GM12878 (cell line): ENCODE measurements around the gene LCLAT1. TPM values are rescaled to one million over a fixed set of nuclear protein-coding genes. Genes with fewer than 3 reads are reported as not detected.

Experiments used
- CTCF ChIP-seq, 3 experiments: IDR thresholded peaks in 2 of 3; conservative IDR thresholded peaks in 1 of 3; 2 replicates each; pipeline ENCODE4 v1.5.1; 2011; ENCODE audit warnings: low read depth in 3 of 3, low read length in 3 of 3, mild to moderate bottlenecking in 3 of 3, control low read depth in 2 of 3, moderate library complexity in 2 of 3, inconsistent platforms in 1 of 3, mixed read lengths in 1 of 3; ENCODE audit not compliant: control insufficient read depth in 2 of 3, insufficient read depth in 1 of 3; ENCODE audit errors: extremely low read depth in 1 of 3
- FOXK2 ChIP-seq: fragments of 450-650 bp; IDR thresholded peaks from 2 replicates; pipeline ENCODE4 v1.6.1; 2017; ENCODE audit warnings: mild to moderate bottlenecking, moderate library complexity
- NR2C1 ChIP-seq: fragments of 450-650 bp; IDR thresholded peaks from 2 replicates; pipeline ENCODE4 v1.6.1; 2017; ENCODE audit warnings: antibody characterized with exemption, mild to moderate bottlenecking, moderate library complexity
- RAD51 ChIP-seq: fragments of 450-650 bp; IDR thresholded peaks from 2 replicates; pipeline ENCODE4 v1.6.1; 2016; ENCODE audit warnings: moderate library complexity, mild to moderate bottlenecking, inconsistent platforms
- RFX5 ChIP-seq: IDR thresholded peaks from 2 replicates; pipeline ENCODE4 v1.6.1; 2011; ENCODE audit warnings: low read depth, low read length, improper control_type of control experiment
- SREBF2 ChIP-seq: IDR thresholded peaks from 2 replicates; pipeline ENCODE4 v1.6.1; 2012; ENCODE audit warnings: mild to moderate bottlenecking, low read length
- ZNF217 ChIP-seq: fragments of 450-650 bp; IDR thresholded peaks from 2 replicates; pipeline ENCODE4 v1.6.1; 2017; ENCODE audit warnings: antibody characterized with exemption, mild to moderate bottlenecking
- ZNF622 ChIP-seq: fragments of 450-650 bp; IDR thresholded peaks from 2 replicates; pipeline ENCODE4 v1.6.1; 2017; ENCODE audit warnings: mild to moderate bottlenecking, inconsistent platforms
- polyA plus RNA-seq, 11 experiments: library from polyadenylated mRNA; depleted of rRNA in 4 of 11; unstranded in 6 of 11; stranded (reverse) in 5 of 11; fragments of >200 nt; fragmentation: Nextera tagmentation in 4 of 11; fragmentation: Illumina TruSeq in 1 of 11; extraction: Ambion mirVana in 4 of 11; extraction: Trizol in 1 of 11; gene quantifications; 1 replicate in 1 of 11; 2 replicates in 10 of 11; pipeline versions ENCODE4 v1.2.1 to v1.2.3, GENCODE V29; 2011 to 2016; ENCODE audit warnings: inconsistent platforms in 2 of 11, missing spikeins in 2 of 11, low read depth in 1 of 11
- total RNA-seq, 4 experiments: library from RNA; depleted of rRNA in 3 of 4; stranded (reverse); fragments of >200 nt in 3 of 4; fragmentation: Illumina TruSeq in 1 of 4; extraction: Trizol in 1 of 4; gene quantifications; 2 replicates each; pipeline versions ENCODE4 v1.2.1 to v1.2.3, GENCODE V29; 2013 to 2021
- TF ChIP-seq, protein P1 (sequence below): fragments of 450-650 bp; IDR thresholded peaks from 2 replicates; pipeline ENCODE4 v1.6.1; 2017; ENCODE audit warnings: low read depth, mild to moderate bottlenecking, moderate library complexity

The LCLAT1 gene
- total and polyA plus RNA-seq, 10 of the 15 experiments (the other 5 are each of a cell fraction or from before 2014, with no cell fraction given): 8.1 to 33.0 (median 15.9) TPM

DNA sequence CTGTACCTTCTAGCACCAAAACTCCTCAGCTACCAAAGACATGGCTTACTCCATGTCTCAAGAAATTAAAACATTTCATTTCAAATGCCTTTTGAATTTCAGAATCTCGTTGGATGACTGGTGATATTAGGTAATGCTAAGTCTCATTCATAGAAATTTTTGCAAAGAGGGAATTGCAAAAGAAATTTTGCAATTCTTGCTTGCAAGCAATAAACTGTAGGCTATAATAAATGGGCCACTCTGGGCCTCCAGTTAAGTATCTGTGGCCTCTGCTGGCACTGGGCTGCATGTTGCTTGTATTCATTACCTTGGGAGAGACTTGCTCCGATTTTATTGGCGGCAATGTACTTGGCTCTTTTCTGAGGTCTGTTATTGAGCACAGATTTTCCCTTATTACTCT is 2.8 kb upstream of the LCLAT1 start (continued):
- TF ChIP-seq, protein P1, sequence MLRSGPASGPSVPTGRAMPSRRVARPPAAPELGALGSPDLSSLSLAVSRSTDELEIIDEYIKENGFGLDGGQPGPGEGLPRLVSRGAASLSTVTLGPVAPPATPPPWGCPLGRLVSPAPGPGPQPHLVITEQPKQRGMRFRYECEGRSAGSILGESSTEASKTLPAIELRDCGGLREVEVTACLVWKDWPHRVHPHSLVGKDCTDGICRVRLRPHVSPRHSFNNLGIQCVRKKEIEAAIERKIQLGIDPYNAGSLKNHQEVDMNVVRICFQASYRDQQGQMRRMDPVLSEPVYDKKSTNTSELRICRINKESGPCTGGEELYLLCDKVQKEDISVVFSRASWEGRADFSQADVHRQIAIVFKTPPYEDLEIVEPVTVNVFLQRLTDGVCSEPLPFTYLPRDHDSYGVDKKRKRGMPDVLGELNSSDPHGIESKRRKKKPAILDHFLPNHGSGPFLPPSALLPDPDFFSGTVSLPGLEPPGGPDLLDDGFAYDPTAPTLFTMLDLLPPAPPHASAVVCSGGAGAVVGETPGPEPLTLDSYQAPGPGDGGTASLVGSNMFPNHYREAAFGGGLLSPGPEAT: no peak
- TF ChIP-seq ZNF622: no peak
- no peak for TF ChIP-seq CTCF (IDR thresholded peaks at IDR 0.05 in 2 of 3, conservative IDR thresholded peaks at IDR 0.05 in 1 of 3; ENCODE audit: control insufficient read depth in 2 of 3, extremely low read depth in 1 of 3, insufficient read depth in 1 of 3, low read depth in 3 of 3, low read length in 3 of 3)
- no peak for TF ChIP-seq NR2C1
- TF ChIP-seq RAD51: no peak
- TF ChIP-seq RFX5: no peak
- TF ChIP-seq ZNF217: no peak
- no peak for TF ChIP-seq SREBF2
- no peak for TF ChIP-seq FOXK2
